ENCODE results near the gene COX4I2.
"Not testable (repeated sequence)": the region's sequence is repeated elsewhere in the genome, so short reads cannot be mapped to it uniquely, and the experiment has no call there.

COX4I2 gene

GRCh38 chr20:31661625-31662371 is 24.1 kb downstream of the COX4I2 start:
- FAIRE-seq = no peak

GRCh38 chr20:31662372-31662854 is 24.7 kb downstream of the COX4I2 start:
- no peak for FAIRE-seq

DNA sequence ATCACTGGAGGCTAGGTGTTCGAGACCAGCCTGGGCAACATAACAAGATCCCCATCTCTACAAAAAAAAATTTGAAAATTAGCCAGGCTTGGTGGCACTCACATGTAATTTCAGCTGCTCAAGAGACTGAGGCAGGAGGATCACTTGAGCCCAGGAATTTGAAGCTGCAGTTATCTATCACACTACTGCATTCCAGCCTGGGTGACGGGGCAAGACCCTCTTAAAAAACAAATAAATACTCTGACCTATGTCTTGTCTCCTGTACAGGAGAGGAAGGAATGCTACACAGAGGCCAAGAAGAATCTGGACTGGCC is 25.8 kb downstream of the COX4I2 start:
- no peak for FAIRE-seq

GRCh38 chr20:31663838-31664695 is 26.4 kb downstream of the COX4I2 start:
- FAIRE-seq = no peak

GRCh38 chr20:31664696-31665354 is 27.1 kb downstream of the COX4I2 start:
- FAIRE-seq = no peak

DNA sequence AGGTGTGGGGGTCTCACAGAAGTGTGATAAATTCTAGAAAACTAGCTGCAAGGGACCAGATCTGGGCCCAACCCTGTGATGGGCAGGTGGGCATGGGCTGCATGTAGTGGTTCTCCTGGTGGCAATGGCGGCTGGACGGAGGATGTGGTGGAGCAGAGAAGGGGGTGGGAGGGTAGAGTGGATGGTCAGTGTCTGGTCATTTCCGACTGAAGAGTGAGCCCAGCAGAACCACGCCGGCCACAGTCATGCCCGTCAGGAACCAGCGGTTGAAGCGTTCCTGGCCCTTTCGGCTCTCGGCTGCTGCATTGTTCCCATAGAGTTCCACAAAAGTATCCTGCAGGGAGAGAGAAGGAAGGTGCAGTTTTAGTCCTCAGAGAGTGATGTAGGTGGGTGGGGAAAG is 28.0 kb downstream of the COX4I2 start:
- no peak for FAIRE-seq

GRCh38 chr20:31666258-31667042 is 28.7 kb downstream of the COX4I2 start:
- FAIRE-seq = peak; percentile 6

GRCh38 chr20:31667315-31668285 is 29.9 kb downstream of the COX4I2 start:
- FAIRE-seq = no peak

DNA sequence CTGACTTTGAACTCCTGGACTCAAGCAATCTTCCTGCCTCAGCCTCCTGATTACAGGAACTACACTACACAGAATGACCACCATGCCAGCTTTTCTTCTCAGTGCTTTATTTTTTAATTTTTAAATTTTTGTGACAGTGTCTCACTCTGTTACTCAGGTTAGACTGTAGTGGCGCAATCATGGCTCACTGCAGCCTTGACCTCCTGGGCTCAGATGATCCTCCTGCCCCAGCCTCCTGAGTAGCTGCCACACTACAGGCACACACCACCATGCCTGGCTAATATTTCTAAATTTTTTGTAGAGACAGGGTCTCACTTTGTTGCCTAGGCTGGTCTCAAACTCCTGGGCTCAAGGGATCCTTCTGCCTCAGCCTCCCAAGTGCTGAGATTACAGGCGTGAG is 31.2 kb downstream of the COX4I2 start:
- not testable (repeated sequence) for FAIRE-seq

GRCh38 chr20:31669876-31670275 is 32.2 kb downstream of the COX4I2 start:
- FAIRE-seq = no peak

- no peak for FAIRE-seq
Measured at GRCh38 chr20:31670371-31671228, 32.9 kb downstream of the COX4I2 start.

DNA sequence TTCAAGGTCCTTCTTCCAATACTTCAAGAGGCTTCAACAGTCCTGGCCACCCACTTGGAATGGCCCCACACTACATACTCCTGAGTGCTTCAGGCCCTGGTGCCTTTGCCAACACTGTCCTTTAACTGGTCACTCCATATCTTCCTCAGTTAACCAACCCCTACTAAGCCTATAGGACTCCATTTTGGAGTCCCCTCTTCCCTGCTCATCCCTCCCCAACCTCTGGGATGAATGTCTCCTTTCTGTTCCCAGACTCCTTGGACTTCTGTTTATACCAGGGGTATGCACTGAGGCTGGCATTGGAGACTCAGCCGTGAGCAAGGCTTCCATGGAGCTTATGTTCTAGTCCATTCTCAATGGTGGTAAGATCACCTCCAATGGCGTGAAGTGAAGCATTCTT is 33.6 kb downstream of the COX4I2 start:
- FAIRE-seq = no peak

GRCh38 chr20:31673435-31673834 is 35.7 kb downstream of the COX4I2 start:
- FAIRE-seq = no peak

DNA sequence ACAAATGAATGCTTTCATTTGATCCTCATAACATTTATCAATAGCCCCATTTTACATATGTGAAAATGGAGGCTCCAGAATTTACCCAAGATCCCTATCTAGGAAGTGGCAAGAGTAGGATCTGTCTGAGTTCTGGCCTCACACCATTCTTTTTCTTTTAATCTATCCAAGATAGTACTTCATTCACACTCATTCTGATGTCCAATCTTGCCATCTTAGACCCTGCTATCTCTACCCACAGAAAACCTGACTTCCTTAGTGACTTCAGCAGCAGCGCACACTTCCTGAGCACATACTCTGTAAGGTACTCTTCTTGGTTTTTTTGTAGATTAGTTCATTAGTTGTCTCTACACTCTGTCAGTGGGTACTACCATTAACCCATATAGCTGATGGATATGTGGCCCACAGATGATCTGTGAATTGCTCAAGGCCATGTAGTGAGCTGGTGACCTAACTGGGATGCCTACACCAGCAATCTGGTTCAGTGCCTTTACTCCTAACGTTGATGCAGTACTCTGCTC is 36.3 kb downstream of the COX4I2 start:
- no peak for FAIRE-seq

DNA sequence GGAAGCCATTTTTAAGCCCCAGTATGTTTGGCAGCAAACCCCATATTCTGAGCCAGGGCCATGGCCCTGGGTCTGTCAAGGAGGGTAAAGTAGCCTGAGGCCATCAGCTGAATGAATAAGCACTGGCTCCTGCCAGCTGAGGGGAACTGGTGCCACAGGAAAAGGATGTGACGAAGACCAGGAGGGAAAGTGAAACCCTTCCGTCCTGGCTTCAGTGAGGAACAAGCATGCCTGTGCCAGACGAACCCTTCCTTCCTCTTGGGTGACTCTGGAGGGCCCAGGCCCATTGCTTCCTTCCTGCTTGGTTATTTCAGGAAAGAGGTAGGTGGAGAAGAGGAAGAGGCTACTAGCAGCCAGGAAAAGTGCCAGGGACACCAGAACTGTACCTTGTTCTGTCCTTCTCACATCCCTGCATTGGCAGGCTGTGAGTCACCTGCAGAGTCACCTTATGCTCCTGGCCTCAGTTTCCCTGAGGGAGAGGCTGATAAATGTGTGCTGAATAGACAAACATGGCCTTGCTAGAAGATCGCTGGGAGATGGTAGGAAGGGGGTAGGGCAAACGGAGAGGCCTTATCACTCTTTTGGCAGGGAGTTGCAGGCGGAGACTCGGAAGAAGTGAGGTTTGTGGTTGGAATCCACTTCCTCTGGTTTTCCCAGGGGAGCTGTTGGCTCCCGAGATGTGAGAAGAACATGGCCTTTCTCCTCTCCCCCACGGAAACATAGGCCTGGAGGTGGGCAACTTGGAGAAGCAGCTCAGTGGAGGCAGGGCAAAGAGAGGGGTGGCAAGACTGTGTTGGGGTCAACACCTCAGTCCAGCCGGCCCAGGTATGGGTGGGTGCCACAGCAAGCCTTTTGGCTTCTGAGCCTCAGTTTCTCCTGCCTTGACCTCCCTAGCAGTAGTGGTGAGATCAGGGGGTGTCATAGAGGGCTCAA is 37.4 kb downstream of the COX4I2 start:
- FAIRE-seq = no peak

GRCh38 chr20:31675828-31676608 is 38.3 kb downstream of the COX4I2 start:
- FAIRE-seq = no peak

DNA sequence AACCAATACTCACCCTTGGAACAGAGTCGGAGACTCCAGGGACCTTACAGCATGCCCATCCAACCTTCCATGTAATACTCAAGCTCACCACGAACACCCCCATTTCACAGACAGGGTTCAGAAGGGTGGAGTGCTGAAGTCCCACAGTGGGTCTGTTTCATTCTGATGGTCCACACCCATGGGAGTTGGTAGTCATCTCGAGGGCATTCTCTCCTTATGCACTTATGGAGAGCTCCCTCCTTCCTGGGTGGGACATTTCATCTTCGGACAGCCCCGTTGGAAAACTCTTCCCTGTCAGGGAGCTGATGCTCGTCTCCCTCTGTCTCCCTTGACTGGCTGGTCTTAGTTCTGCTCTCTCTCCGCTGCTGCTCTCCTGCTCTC is 38.9 kb downstream of the COX4I2 start:
- no peak for FAIRE-seq

GRCh38 chr20:31677553-31678260 is 40.0 kb downstream of the COX4I2 start:
- FAIRE-seq = no peak
